Right lobe of liver (tissue), 6 donors: Measurements from ENCODE around the gene C9. TPM values are rescaled to one million over a fixed set of nuclear protein-coding genes. Genes with fewer than 3 reads are reported as not detected.

Source experiments
- ATAC-seq, 4 donors: fragments of 200-7000 bp; cut with Tn5 transposase; one replicate each; pipeline ENCODE4 v1.9.1; 2020; ENCODE audit warnings: mild to moderate bottlenecking in 4 of 4, moderate library complexity in 4 of 4
- DNase-seq, 3 donors: peaks; one replicate each; pipeline ENCODE4 v3.0.0-alpha.2; 2020
- H3K27ac ChIP-seq, 3 donors: fragments of 200-600 bp; one replicate each; pipeline ENCODE4 v1.8.0; 2022
- H3K27me3 ChIP-seq, 2 donors: fragments of 200-600 bp; one replicate each; pipeline ENCODE4 v1.8.0; 2022
- H3K36me3 ChIP-seq, 4 donors: fragments of 200-600 bp; sonication (generic) in 1 of 4; one replicate each; pipeline versions ENCODE4 v1.5.1 to v1.8.0; 2017 to 2022; ENCODE audit warnings: control low read depth in 1 of 4
- H3K4me1 ChIP-seq, 4 donors: fragments of 200-600 bp; sonication (generic) in 1 of 4; one replicate each; pipeline versions ENCODE4 v1.5.1 to v1.8.0; 2017 to 2022; ENCODE audit warnings: control low read depth in 1 of 4
- H3K4me3 ChIP-seq, 3 donors: fragments of 200-600 bp; one replicate each; pipeline ENCODE4 v1.8.0; 2022
- H3K9me3 ChIP-seq, 4 donors: fragments of 200-600 bp; sonication (generic) in 1 of 4; one replicate each; pipeline versions ENCODE4 v1.5.1 to v1.8.0; 2017 to 2022; ENCODE audit warnings: control low read depth in 1 of 4
- CTCF ChIP-seq, 4 donors: fragments of 200-600 bp in 3 of 4; fragments of 450-650 bp in 1 of 4; IDR thresholded peaks; one replicate each; pipeline versions ENCODE4 v1.5.1 to v1.8.0; 2016 to 2022; ENCODE audit warnings: antibody characterized with exemption in 4 of 4, mild to moderate bottlenecking in 2 of 4
- POLR2A ChIP-seq: fragments of 450-650 bp; IDR thresholded peaks from one replicate; pipeline ENCODE4 v1.6.1; 2017; ENCODE audit warnings: antibody characterized with exemption, mild to moderate bottlenecking
- WGBS: methylation state at CpG from one replicate; pipeline ENCODE4 v1.1.6; 2018; ENCODE audit warnings: low coverage, low lambda C conversion rate; ENCODE audit not compliant: insufficient coverage; ENCODE audit errors: missing lambda C conversion rate; 5-methylcytosine and 5-hydroxymethylcytosine counted together
- intact Hi-C, 2 donors: fragments of 100-400 bp; cut with DNase I; formaldehyde crosslinking; loops; one replicate each; pipeline versions ENCODE4 v1.11.2 to v1.14.1; 2022
- total RNA-seq, 6 experiments: library from RNA; depleted of rRNA in 2 of 6; stranded (reverse); fragments of >200 nt in 2 of 6; fragmentation: NEBNext Ultra II Directional in 3 of 6; extraction: Animal tissue kit (Norgen Biotek cat#: 25700) in 3 of 6; gene quantifications; one replicate each; pipeline versions ENCODE4 v1.1.0 to v1.2.4, GENCODE V29; 2016 to 2023
- donor health status: DM: no; HTN: yes; CAD: no.
- donor health status: DM: no; HTN: no; CAD: no.
- donor health status: DM: no; HTN: no; CAD: no.
- donor health status: DM: no; HTN: yes; CAD: no.
- donor health status: DM: no; HTN: yes; CAD: no.

Gene C9
- total RNA-seq, 6 experiments from 2014 or later, result 926 to 1,698 (median 1,449) TPM

DNA sequence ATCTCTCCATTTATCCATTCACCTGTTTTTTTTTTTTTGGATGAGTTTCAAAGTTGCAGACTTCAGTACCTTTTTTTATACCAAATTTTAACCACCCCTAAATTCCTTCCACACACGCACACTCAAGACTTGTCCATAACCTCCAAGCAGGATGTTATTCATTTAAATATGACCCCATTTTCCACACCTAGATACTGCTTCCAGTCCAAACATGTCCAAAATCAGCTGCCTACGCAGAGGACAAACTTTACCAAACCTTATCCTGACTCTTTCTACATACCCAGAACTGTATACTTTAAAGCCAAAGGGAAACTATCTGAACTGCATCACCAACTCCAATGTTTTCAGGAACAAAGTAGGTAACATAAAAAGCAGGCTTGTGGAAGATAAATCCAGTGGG is 108.9 kb downstream of the C9 start:
- 68% methylated on average over 2 of the region's 2 CpGs for WGBS
- Histone ChIP-seq H3K27ac (no peak overlapping the region), H3K4me1 (peaks cover 0 to 9% (median 7%) of the 10 kb centered on the region in 4 donors), H3K27me3 (no peaks in the 10 kb centered on the region), H3K36me3 (no peaks in the 10 kb centered on the region), H3K9me3 (no peaks in the 10 kb centered on the region), H3K4me3 (no peak overlapping the region)
- DNase-seq (no peak), ATAC-seq (no peak)
- TF ChIP-seq POLR2A, result no peak
- TF ChIP-seq CTCF (IDR thresholded peaks at IDR 0.05), result no peak
- intact Hi-C loops, result no loop called here

DNA sequence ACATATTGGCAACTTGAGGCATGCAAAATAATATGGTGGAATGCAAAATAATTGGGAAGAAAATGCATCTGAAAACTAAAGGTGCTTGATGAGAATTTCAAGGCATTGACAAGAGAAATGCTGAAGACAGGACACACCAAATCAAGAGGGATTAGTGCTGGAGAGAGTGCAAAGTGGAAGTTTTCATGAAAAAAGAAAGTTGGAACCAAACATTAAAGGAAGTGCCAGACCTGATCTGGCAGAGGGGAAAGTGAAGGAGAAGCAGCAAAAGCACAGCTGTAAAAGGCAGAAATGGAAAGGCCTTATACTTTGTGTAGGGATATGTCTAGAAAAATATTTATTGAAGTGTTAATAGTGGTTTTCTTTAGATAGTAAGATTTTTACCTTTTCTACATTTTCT is 109.6 kb downstream of the C9 start:
- Histone ChIP-seq H3K36me3 (no peaks in the 10 kb centered on the region), H3K27me3 (no peaks in the 10 kb centered on the region), H3K27ac (no peak overlapping the region), H3K4me1 (peaks cover 0 to 9% (median 7%) of the 10 kb centered on the region in 4 donors), H3K9me3 (no peaks in the 10 kb centered on the region), H3K4me3 (no peak overlapping the region)
- no peak for TF ChIP-seq CTCF (IDR thresholded peaks at IDR 0.05)
- no peak for TF ChIP-seq POLR2A
- intact Hi-C loops, result no loop called here
- DNase-seq (no peak), ATAC-seq (no peak)

GRCh38 chr5:39253196-39253595 is 111.1 kb downstream of the C9 start:
- ATAC-seq (no peak), DNase-seq (no peak)
- H3K27me3 ChIP-seq, result no peaks in the 10 kb centered on the region
- peaks cover 0 to 9% (median 5%) of the 10 kb centered on the region in 4 donors for H3K4me1 ChIP-seq
- intact Hi-C loops, result no loop called here
- no peaks in the 10 kb centered on the region for H3K9me3 ChIP-seq
- no peak overlapping the region for H3K27ac ChIP-seq
- no peak for TF ChIP-seq POLR2A
- TF ChIP-seq CTCF (IDR thresholded peaks at IDR 0.05), result no peak
- H3K36me3 ChIP-seq, result no peaks in the 10 kb centered on the region
- H3K4me3 ChIP-seq, result no peak overlapping the region

- no peak overlapping the region for H3K4me3 ChIP-seq
- no peak overlapping the region for H3K27ac ChIP-seq
- no peaks in the 10 kb centered on the region for H3K4me1 ChIP-seq
- no peaks in the 10 kb centered on the region for H3K36me3 ChIP-seq
- 67% methylated on average over 1 of the region's 1 CpG for WGBS
- TF ChIP-seq POLR2A (no peak), CTCF (IDR thresholded peaks at IDR 0.05) (no peak)
- DNase-seq (no peak), ATAC-seq (no peak)
- H3K27me3 ChIP-seq, result no peaks in the 10 kb centered on the region
- intact Hi-C loops, result no loop called here
- no peaks in the 10 kb centered on the region for H3K9me3 ChIP-seq
Observed at GRCh38 chr5:39249564-39250274, 114.6 kb downstream of the C9 start.

GRCh38 chr5:39249069-39249468 is 115.2 kb downstream of the C9 start:
- intact Hi-C loops, result no loop called here
- H3K4me3 ChIP-seq, result no peak overlapping the region
- DNase-seq (no peak), ATAC-seq (no peak)
- 83% methylated on average over 1 of the region's 1 CpG for WGBS
- no peaks in the 10 kb centered on the region for H3K36me3 ChIP-seq
- H3K27me3 ChIP-seq, result no peaks in the 10 kb centered on the region
- TF ChIP-seq CTCF (IDR thresholded peaks at IDR 0.05) (no peak), POLR2A (no peak)
- H3K9me3 ChIP-seq, result no peaks in the 10 kb centered on the region
- no peaks in the 10 kb centered on the region for H3K4me1 ChIP-seq
- H3K27ac ChIP-seq, result no peak overlapping the region
